Midbrain (tissue), 1 donor: Measurements from ENCODE around the gene GZF1.
"Not testable (repeated sequence)": the region's sequence is repeated elsewhere in the genome, so short reads cannot be mapped to it uniquely, and the experiment has no call there.

ENCODE experiments used
- DNase-seq: peaks from one replicate; lab custom pipeline; 2025; lab: John Stamatoyannopoulos, UW

Gene GZF1

GRCh38 chr20:23346002-23346401, 16.0 kb upstream of the GZF1 start:
- no peak for DNase-seq

GRCh38 chr20:23347791-23348190, 14.2 kb upstream of the GZF1 start:
- no peak for DNase-seq

GRCh38 chr20:23348510-23348909, 13.5 kb upstream of the GZF1 start:
- DNase-seq = not testable (repeated sequence)

GRCh38 chr20:23349338-23350195, 12.4 kb upstream of the GZF1 start:
- peak; percentile 93 for DNase-seq

GRCh38 chr20:23350196-23350903, 11.6 kb upstream of the GZF1 start, which contains the start of gene NXT1:
NXT1 (plus strand) TSS chr20:23350791; CDS start chr20:23354042, 3,251 bp downstream.
- DNase-seq = peak; percentile 97

- no peak for DNase-seq
Measured at GRCh38 chr20:23350904-23351838, 10.8 kb upstream of the GZF1 start.

GRCh38 chr20:23356203-23356602, 5.8 kb upstream of the GZF1 start:
- no peak for DNase-seq

GRCh38 chr20:23357767-23358562, 4.0 kb upstream of the GZF1 start:
- DNase-seq = peak; percentile 98

- DNase-seq = no peak
Measured at GRCh38 chr20:23358563-23358906, 3.4 kb upstream of the GZF1 start.

- DNase-seq = no peak
Measured at GRCh38 chr20:23358923-23359593, 2.9 kb upstream of the GZF1 start.

GRCh38 chr20:23360531-23360930, 1.5 kb upstream of the GZF1 start:
- DNase-seq = no peak

- DNase-seq = no peak
Measured at GRCh38 chr20:23361119-23361475, 885 bp upstream of the GZF1 start.

- peak; percentile 39 for DNase-seq
Measured at GRCh38 chr20:23362392-23363256, 642 bp downstream of the GZF1 start.

GRCh38 chr20:23363257-23363649, 1.3 kb downstream of the GZF1 start:
- DNase-seq = no peak

- DNase-seq = no peak
Measured at GRCh38 chr20:23365390-23366165, 3.6 kb downstream of the GZF1 start.

- no peak for DNase-seq
Measured at GRCh38 chr20:23366384-23366783, 4.4 kb downstream of the GZF1 start.

- no peak for DNase-seq
Measured at GRCh38 chr20:23367770-23368169, 5.8 kb downstream of the GZF1 start.

- DNase-seq = no peak
Measured at GRCh38 chr20:23368316-23369071, 6.5 kb downstream of the GZF1 start.
